Dedifferentiated amniotic fluid mesenchymal stem cell (primary cell): ENCODE data around the gene IQGAP2.
"Not testable (repeated sequence)": the region's sequence is repeated elsewhere in the genome, so short reads cannot be mapped to it uniquely, and the experiment has no call there.

Experiments
- DNase-seq: peaks from one replicate; pipeline ENCODE4 v3.0.0-alpha.2; 2016; ENCODE audit errors: extremely low spot score

The IQGAP2 gene

DNA sequence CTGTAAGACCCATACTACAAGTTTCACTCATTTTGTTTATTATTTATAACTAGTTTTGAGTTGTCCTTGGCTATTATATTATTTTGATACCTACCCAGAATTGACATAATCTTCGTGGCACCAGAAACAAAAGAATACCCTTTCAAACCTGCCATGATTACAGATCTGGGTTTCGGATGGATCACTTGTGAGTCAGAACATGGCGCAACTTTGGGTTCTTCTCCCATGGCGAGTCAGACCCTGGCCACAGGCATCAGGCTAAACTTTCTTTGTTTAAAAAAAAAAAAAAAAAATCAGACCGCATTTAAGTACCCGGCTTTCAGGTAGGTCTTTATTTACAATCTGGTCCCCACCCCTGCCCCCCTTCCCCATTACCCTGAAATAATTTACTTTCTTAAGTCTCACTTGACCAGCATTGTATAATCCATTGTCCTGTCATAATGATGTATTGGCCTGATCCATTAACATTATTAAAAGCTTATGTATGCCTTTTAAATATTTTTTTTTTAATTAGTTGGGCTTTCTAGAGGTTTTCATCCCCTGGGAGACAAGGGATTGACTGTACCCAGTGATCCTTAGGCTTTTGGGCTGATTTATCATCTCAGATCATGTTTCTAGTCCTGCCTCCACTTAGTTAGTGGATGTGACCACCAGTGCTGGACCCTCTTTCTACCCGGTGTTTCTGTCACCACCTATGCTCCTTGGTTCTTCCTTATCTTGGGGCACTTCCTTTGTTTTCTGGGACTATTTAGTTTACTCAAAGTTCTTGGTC lies 176.3 kb downstream of the IQGAP2 start:
- no peak for DNase-seq

DNA sequence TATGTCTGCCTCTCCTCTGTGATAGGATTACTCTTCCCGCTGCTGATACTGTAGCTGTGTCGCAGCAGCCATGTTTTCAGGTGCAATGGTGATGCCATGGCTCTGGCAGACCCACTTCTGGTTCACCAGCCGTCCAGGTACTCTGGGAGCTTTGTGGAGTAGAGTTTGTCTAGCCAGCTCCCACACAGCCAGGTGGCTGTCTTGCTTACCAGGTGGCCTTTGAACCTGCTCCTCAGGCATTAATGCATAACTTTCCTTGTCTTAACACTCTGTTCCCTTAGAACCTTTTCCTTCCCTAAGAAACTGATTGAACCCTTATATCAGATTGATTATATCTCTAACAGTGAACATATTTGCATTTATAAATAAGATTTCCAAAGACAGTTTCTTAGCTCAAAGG lies 177.9 kb downstream of the IQGAP2 start:
- DNase-seq: no peak

DNA sequence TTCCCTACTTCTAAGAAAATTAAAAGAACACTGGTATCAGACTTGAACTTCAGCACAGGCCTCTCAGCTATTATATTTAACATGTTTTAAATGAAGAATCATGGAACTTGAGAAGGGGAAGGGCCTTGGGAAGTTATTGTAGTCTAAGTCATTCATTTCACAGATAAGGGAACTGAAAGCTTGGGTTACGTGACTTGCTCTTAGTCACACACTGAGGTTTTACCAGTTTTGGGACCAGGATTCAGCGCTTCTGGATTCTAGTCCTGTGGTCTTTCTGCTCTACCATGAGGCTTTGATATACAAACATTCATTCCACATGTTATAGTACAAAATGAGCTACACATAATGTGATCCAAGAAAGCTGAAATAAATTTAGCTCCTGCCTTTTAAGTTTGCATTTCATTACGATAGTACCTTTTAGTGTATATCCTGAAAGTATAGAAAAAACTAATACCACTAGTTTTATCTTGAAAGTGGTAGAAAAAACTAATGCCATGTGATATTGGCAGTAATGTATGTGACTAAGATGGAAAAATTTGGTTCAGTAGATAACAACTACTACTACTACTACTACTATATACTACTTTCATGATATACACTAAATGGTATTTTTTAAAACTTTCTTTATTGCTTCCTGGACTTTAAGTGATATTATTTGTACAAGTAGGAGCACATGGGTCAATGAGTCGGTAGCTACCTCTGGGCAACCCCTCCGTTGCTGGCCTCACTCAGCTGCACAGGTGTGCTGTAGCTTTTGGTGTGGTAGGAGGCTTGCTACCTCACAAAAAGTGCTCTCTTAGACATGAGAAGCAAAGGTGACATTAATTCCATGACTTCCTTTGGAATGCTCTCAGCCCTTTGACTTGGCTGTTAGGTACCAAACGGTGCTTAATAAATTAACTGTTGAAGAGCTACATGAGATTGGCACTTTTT lies 179.4 kb downstream of the IQGAP2 start:
- DNase-seq: no peak

DNA sequence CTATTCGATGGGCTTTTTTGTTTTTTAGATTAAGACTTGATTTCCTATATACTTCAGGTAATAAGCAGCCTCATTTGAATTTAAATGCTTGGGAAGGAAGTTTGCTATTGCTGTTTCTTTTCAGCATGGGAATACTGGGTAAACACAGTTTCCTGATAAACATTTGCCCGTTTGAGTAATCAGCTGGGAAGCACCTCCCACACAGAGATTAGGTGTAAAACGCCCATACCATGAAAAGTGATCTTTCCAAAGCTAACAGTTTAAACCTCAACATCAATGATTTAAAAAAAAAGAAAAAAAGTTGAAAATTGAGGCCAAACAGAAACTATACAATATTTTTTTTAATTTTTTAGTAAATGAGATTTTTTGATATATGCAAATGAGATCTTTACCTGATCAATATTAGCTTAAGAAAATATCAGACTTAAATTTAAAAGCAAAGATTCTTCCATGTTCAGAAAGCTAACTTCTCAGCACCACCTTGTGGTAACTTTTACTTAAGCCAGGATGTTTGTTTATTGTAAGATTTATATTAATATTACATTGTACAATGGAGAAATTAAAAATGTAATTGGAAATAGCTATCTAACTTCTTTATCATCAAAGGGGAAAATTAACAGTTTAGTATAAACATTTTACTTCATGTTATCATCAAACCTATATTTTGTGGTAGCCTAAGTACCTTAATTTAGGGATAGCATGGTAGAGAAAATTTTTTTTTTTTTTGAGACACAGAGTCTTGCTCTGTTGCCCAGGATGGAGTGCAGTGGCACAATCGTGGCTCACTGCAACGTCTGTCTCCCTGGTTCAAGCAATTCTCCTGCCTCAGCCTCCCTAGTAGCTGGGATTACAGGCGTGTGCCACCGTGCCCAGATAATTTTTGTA lies 180.3 kb downstream of the IQGAP2 start:
- no peak for DNase-seq

DNA sequence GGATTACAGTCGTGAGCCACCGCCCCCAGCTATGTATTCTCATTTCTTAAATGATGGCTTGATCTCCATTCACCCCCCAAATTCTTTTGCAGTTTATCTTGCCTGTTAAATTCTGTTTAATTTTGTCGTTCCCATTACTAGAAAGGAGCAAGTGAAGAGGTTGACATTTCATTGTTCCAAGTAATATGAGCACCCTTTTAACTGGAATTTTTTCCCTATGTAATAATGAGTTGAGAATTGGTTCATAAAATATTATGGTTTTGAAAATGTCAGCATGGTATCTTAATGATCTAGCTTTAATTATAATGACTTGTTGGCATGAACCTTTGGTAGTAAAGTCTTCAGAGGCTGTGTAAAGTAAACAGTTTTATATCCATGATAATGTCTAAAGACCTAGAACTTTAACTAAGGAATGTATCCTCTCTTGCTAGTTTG lies 182.7 kb downstream of the IQGAP2 start:
- DNase-seq: no peak

DNA sequence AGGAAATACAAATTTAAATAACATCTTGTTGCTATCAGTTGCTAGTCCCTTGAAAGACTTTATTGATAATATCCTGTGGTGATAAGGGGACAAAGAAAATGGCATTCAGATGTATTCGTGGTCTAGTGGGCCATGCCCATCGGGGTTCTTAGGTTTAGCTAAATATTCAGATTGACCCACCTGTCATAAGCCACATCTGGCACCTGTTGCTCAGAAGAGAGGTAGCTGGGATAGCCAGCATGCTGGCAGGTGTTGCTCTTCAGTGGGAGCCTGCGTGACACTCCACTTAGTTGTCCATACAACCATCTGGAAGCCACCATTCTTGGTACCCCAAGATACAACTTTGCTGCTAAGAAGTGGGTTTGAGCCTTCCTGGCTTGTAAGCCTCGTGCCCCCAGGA lies 183.4 kb downstream of the IQGAP2 start:
- DNase-seq: no peak

DNA sequence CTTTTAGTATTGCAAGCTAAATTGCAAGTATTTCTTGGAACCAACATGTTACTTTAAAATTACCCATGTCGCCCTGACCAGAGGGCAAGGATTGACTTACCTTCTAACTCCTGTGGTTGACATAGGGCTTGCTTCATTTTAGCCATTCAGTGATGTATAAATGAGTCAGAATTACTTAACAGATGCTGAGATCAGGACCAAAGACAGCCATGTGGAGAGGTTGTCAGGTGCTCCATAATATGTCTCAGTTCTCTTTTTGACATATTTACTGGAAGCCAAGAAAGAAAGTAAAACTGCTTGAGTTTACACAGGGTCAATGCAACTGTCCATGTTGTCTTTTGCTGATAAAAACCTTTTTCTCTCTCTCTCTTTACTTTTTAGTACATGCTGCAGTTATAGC lies 186.9 kb downstream of the IQGAP2 start:
- DNase-seq: no peak

DNA sequence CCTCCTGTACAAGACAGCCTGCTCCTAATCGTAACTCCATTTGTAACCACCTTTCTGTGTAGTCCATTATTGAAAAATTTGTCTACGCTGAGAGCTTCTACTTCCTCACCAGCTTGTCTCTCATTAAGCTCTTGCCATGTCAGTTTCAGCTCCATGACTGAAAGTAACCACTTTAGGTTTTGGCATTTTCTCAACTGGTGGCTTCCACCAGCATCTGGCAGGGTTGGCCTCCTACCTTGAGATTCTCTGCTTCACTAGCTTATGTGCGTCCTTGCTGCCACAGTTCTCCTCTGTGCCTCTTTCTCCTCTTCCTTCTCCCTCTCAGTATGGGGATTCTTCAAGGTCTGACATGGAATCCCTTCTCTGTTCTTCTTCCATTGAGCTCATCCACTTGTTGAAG lies 188.3 kb downstream of the IQGAP2 start:
- DNase-seq: no peak

DNA sequence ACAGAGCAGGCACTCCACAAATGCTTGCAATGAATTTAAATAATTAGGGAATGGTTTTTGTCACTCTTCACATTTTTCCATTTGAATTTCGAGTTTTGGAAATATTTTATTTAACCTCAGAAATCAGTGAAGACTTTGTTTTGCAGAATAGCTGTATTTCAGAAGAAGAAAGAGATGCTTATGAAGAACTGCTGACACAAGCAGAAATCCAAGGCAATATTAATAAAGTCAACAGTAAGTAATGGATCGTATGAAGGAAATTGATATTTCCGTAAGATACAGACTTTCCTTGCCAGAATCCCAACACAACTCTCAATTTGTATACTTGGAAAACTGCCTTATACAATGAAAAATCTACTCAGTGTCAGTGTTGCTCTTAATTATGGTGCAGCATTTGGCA lies 189.6 kb downstream of the IQGAP2 start:
- no peak for DNase-seq

DNA sequence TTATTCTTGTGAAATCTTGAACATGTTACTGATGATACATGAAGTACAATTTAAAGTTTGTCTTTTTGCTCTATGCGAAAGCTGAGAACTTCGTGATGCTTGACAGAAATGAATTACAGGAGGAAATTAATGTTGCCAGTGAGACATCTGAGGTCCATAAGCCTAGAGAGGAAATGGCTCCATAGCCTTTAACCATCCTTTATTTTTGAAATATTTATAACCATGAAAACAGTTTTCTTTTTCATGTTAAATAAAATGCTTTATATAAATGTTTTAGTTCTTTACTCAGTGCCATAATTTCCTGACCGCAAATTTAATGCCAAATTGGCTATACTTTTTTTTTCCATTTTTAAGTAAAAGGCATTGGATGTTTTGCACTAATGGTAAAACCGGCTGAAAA lies 191.0 kb downstream of the IQGAP2 start:
- DNase-seq: no peak

DNA sequence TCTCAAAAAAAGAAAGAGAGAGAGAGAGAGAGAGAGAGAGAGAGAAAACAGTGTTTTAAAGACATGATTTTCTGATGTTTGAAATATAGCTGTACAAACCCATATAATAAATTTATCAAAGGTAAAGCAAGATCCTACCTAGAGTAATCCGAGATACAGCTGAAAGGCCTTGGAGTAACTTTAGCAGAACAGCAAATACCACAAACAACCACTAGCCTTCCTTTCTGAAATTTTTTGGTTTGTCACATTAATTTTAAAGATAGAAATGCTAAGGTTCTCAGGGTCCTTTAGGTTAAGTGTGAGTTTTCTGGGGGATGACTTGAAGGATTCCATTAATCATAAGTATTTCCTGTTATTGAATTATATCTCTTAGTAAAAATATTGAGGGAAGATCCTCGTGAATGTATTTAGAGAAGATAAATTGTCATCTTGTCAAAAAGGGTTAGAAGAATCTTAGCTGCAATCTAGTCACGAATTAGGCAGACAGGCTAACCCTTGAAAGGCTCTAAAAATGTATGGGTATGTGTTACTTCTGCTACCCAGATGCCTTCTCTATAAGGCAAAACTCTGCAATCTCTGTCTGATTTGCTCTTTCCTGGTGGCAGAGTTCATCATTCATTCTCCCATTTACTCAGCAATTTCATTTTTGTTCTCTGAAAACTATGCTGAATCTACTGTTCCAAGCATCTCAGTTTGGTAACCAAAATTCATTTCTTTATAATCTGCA lies 192.8 kb downstream of the IQGAP2 start:
- no peak for DNase-seq

DNA sequence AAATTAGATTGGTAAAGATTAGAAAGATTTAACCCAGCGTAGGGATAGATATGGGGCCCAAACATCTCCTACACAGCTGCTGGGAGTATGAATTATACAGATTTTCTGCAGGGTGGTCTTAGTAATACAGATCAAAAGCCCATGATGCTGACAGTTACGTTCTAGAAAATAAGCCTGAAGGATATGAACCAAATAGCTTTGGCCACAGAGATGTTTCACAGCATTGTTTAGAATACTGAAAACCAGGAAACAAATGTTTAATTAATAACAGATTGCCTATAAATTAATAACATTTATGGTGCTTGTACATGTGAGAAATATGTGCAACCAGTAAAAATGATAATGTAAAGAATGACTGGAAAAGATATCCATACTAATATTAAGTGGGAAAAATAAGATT lies 195.4 kb downstream of the IQGAP2 start:
- DNase-seq: no peak

DNA sequence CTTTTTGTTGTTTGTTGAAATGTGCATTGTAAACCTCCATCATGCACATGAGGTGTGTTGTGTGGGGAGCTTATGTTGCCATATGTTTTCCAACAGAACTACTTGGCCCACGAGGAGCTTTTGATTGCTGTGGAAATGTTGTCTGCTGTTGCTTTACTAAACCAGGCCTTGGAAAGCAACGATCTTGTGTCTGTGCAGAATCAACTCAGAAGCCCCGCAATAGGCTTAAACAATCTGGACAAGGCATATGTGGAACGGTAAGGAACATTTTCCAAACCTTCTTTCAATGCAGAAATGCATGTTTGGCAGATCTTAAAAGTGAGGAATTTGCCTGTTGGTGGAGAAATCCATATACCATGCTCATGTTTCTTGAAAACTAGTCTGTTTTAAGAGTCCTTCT lies 197.6 kb downstream of the IQGAP2 start:
- DNase-seq: no peak

DNA sequence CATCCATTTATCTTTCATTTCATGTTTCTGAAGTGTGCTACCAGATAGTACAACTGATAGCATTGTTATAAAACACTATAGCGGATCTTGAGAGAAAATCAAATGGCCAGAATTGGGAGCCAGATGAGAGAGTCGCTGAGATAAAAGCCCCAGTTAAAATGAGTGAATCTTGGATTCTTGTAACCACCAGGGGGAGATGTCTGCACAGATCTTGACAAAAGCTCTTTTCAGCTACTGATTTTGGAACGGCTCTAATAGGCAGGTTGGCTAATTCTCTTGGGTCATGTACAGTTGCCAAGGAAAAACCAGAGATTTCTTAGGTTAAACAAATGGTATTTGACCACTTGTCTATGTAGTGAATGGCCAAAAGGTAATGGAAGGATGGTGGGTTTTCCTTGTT lies 198.4 kb downstream of the IQGAP2 start:
- DNase-seq: peak; percentile 82

DNA sequence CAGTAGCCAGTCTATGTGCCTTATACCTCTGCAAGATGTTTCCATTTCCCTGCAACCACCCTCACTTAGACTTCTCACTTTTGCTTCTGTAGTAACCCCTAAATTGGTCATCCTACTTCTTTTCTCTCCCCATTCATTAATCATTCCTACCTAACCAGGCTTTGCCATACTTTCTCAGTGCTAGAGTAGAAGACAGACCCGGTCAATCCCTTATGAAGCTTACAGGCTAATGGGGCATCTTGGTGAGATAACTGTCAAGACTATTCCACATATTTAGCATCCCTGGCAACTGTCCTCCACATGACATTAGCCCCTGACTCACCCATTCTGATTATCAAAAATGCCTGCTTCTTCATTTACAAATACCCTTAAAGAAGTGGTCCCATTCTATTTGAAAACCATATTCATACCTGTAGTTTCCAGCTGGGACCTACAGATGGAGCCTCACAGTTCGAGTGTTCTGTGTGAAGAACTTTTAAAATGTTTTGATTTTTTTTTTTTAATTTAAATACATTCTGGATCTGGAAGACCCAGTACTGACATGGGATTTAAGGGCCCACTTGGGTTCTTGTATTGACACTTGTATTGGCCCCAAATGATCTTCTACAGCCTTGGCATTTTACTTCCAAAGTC lies 199.1 kb downstream of the IQGAP2 start:
- no peak for DNase-seq

DNA sequence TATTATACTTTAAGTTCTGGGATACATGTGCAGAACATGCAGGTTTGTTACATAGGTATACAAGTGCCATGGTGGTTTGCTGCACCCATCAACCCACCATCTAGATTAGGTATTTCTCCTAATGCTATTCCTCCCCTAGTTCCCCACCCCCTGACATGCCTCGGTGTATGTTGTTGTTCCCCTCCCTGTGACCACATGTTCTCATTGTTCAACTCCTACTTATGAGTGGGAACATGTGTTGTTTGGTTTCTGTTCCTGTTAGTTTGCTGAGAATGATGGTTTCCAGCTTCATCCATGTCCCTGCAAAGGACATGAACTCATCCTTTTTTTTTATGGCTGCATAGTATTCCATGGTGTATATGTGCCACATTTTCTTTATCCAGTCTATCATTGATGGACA lies 200.9 kb downstream of the IQGAP2 start:
- DNase-seq: not testable (repeated sequence)

DNA sequence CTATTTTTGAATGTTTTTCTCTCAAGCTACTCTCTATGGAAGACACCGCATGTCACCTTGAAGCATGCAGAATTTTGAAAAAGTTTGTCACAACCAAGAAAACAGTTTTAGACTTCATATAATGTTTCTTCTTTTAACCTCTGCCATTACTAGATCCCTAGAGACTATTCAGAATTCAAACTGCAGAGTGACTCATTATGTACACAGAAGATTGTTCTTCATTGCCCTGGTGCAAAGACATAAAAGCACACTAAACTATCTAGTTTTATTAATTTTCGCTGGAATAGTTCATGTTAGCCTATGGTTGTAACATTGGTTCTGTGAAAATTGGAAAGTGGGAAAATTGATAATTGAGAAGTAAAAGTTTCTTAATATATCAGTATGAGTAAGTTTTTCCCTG lies 201.8 kb downstream of the IQGAP2 start:
- no peak for DNase-seq

DNA sequence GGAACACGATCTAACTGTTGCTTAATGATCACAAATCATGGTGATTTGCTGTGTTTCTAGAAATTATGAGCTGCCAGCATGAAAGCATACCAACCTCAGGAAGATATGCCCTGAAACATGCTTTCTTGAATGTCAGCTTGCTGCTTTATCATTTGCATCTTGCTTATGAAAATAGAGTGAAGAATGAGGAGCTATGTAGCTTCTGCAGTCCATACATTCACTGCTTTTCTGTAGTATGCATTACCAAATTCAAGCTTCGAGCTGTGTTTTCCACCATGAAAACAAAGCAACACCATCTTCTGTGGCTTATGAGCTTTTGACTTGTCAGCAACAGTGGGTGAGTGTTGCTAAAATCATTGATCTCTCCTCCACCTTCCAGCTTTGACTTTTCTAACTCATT lies 203.6 kb downstream of the IQGAP2 start:
- no peak for DNase-seq

DNA sequence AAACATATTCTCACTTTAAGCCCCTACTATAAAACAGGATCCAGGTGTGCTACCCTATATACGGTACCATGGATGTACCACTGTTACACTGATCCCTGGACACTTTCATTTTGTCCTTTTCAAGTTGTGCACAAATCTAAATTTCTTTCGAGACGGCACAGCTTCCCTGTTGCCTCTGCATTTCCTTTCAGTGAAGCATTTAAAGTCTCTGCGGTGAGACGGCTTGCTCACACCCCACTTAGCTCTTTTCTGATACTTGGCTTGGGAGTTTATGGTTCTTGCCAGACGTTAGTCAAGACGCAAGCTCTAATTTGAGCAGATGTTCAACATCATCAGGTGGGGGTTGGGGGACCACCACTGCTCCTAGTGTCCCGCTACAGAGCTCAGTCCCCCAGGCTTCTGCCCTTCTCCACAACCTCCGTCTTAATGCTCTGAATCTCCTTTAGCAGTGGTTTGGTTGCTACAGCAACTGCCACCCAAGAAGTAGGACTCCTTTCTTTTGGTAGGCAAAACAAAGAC lies 204.3 kb downstream of the IQGAP2 start:
- DNase-seq: no peak

DNA sequence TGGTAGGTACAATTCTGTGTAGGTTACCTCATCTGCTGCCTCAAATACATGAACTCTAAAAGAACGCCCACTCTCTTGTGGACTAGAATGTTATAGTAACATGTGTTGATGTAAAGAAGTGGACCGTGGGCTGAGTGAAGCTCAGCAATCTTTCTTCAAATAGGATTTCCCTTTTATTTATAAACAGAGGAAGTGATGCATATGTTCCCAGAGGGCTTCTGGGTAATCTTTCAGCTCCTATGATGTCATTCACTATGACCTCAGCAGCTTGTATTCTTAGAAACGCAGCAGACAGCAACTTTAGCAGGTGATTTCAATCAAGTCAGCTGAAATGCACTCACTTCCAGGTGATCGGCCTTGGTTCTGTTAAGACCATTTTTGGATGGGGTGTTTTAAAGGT lies 205.7 kb downstream of the IQGAP2 start:
- DNase-seq: peak; percentile 35

DNA sequence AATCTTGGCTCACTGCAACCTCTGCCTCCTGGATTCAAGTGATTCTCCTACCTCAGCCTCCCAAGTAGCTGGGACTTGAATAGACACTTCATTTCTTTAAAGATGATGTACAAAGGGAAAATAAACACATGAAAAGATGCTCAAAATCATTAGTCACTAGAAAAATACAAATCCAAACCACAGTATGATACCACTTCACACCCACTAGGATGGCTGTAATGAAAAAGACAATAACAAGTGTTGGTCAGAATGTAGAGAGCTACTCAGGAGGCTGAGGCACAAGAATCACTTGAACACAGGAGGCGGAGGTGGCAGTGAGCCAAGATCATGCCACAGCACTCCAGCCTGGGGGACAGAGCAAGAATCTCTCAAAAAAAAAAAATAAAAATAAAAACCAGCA lies 207.1 kb downstream of the IQGAP2 start:
- no peak for DNase-seq
